ENCODE data around the gene LETM1. TPM values are rescaled to one million over a fixed set of nuclear protein-coding genes. Genes with fewer than 3 reads are reported as not detected.
A peak's percentile ranks its signal among the peaks of the same experiment; 100 is the strongest.

The LETM1 gene
- polyA plus RNA-seq, 1 donor, result 27.4 TPM

- Histone ChIP-seq H3K36me3 (ENCODE audit: control insufficient read depth, insufficient read depth, low read length) (no peaks in the 10 kb centered on the region), H3K4me1 (ENCODE audit: control insufficient read depth, insufficient read depth, low read length) (peaks cover 30% of the 10 kb centered on the region), H3K27ac (ENCODE audit: low read length) (no peak overlapping the region), H3K27me3 (ENCODE audit: control insufficient read depth, insufficient read depth, low read length) (peaks cover 2% of the 10 kb centered on the region), H3K4me3 (ENCODE audit: low read length) (no peak overlapping the region), H3K9me3 (ENCODE audit: control insufficient read depth, low read depth, low read length) (no peaks in the 10 kb centered on the region)
- DNase-seq, result no peak
- no CpG with 5 or more reads among the region's 34 CpGs for WGBS (ENCODE audit: insufficient coverage, low lambda C conversion rate)
Measured at GRCh38 chr4:1786544-1787362, 69.2 kb downstream of the LETM1 start.

DNA sequence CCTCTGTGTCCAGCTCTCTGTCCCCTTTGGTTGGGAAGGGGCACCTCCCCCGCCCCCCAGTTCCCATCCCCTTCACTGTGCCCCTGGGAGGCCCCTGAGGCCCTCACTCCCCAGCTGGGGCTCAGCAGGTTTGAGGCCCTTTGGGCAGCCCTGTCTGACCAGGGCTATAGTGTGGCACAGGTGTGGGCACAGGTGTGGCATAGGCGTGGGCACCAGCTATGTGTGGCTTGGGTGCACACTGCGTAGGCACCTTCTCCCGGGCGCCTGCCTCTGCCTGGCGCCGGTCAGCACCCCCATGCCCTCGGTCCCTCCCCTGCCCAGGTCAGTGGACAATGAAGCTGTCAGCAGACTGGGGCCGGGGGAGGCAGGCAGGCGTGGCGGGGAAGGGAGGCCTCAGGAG, 70.4 kb downstream of the LETM1 start:
- no CpG with 5 or more reads among the region's 11 CpGs for WGBS (ENCODE audit: insufficient coverage, low lambda C conversion rate)
- Histone ChIP-seq H3K27ac (ENCODE audit: low read length) (no peak overlapping the region), H3K36me3 (ENCODE audit: control insufficient read depth, insufficient read depth, low read length) (no peaks in the 10 kb centered on the region), H3K9me3 (ENCODE audit: control insufficient read depth, low read depth, low read length) (no peaks in the 10 kb centered on the region), H3K27me3 (ENCODE audit: control insufficient read depth, insufficient read depth, low read length) (no peaks in the 10 kb centered on the region), H3K4me1 (ENCODE audit: control insufficient read depth, insufficient read depth, low read length) (peaks cover 30% of the 10 kb centered on the region), H3K4me3 (ENCODE audit: low read length) (no peak overlapping the region)
- DNase-seq, result no peak

- H3K4me3 ChIP-seq (ENCODE audit: low read length), result no peak overlapping the region
- peak in 1 of 2 donors; percentile 69 for DNase-seq
- H3K9me3 ChIP-seq (ENCODE audit: control insufficient read depth, low read depth, low read length), result no peaks in the 10 kb centered on the region
- no CpG with 5 or more reads among the region's 17 CpGs for WGBS (ENCODE audit: insufficient coverage, low lambda C conversion rate)
- no peaks in the 10 kb centered on the region for H3K27me3 ChIP-seq (ENCODE audit: control insufficient read depth, insufficient read depth, low read length)
- H3K27ac ChIP-seq (ENCODE audit: low read length), result no peak overlapping the region
- H3K36me3 ChIP-seq (ENCODE audit: control insufficient read depth, insufficient read depth, low read length), result no peaks in the 10 kb centered on the region
- peaks cover 32% of the 10 kb centered on the region for H3K4me1 ChIP-seq (ENCODE audit: control insufficient read depth, insufficient read depth, low read length)
Measured at GRCh38 chr4:1784789-1785591, 71.0 kb downstream of the LETM1 start.

GRCh38 chr4:1784395-1784788, 71.6 kb downstream of the LETM1 start:
- Histone ChIP-seq H3K9me3 (ENCODE audit: control insufficient read depth, low read depth, low read length) (no peaks in the 10 kb centered on the region), H3K36me3 (ENCODE audit: control insufficient read depth, insufficient read depth, low read length) (no peaks in the 10 kb centered on the region), H3K4me3 (ENCODE audit: low read length) (no peak overlapping the region), H3K27me3 (ENCODE audit: control insufficient read depth, insufficient read depth, low read length) (no peaks in the 10 kb centered on the region), H3K27ac (ENCODE audit: low read length) (no peak overlapping the region), H3K4me1 (ENCODE audit: control insufficient read depth, insufficient read depth, low read length) (peaks cover 36% of the 10 kb centered on the region)
- WGBS (ENCODE audit: insufficient coverage, low lambda C conversion rate), result no CpG with 5 or more reads among the region's 10 CpGs
- no peak for DNase-seq

DNA sequence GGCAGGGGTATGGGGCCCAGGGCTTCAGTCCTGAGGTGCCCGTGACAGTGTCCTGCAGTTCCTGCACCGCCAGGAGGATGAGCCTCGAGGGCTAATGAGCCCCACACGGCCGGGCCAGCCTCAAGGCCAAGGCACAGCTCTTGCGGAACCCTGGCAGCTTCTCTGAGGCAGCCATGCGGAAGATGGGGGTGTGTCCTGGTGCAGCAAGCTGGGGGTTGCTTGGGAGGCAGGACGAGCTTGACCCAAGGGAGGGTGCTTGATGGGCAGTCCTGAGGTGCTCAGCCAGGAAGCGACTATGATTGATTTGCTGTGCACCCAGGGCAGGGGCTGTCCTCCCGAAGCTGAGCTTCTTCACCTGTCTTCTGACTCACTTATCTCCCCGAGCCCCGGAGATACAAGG, 72.0 kb downstream of the LETM1 start:
- Histone ChIP-seq H3K4me1 (ENCODE audit: control insufficient read depth, insufficient read depth, low read length) (peaks cover 38% of the 10 kb centered on the region), H3K27me3 (ENCODE audit: control insufficient read depth, insufficient read depth, low read length) (no peaks in the 10 kb centered on the region), H3K4me3 (ENCODE audit: low read length) (no peak overlapping the region), H3K9me3 (ENCODE audit: control insufficient read depth, low read depth, low read length) (no peaks in the 10 kb centered on the region), H3K27ac (ENCODE audit: low read length) (no peak overlapping the region), H3K36me3 (ENCODE audit: control insufficient read depth, insufficient read depth, low read length) (no peaks in the 10 kb centered on the region)
- WGBS (ENCODE audit: insufficient coverage, low lambda C conversion rate), result no CpG with 5 or more reads among the region's 12 CpGs
- DNase-seq, result no peak

- H3K9me3 ChIP-seq (ENCODE audit: control insufficient read depth, low read depth, low read length), result no peaks in the 10 kb centered on the region
- no peaks in the 10 kb centered on the region for H3K27me3 ChIP-seq (ENCODE audit: control insufficient read depth, insufficient read depth, low read length)
- H3K4me1 ChIP-seq (ENCODE audit: control insufficient read depth, insufficient read depth, low read length), result peaks cover 46% of the 10 kb centered on the region
- WGBS (ENCODE audit: insufficient coverage, low lambda C conversion rate), result no CpG with 5 or more reads among the region's 10 CpGs
- no peak overlapping the region for H3K4me3 ChIP-seq (ENCODE audit: low read length)
- no peak for DNase-seq
- H3K36me3 ChIP-seq (ENCODE audit: control insufficient read depth, insufficient read depth, low read length), result no peaks in the 10 kb centered on the region
- H3K27ac ChIP-seq (ENCODE audit: low read length), result no peak overlapping the region
Measured at GRCh38 chr4:1783015-1783414, 72.9 kb downstream of the LETM1 start.

DNA sequence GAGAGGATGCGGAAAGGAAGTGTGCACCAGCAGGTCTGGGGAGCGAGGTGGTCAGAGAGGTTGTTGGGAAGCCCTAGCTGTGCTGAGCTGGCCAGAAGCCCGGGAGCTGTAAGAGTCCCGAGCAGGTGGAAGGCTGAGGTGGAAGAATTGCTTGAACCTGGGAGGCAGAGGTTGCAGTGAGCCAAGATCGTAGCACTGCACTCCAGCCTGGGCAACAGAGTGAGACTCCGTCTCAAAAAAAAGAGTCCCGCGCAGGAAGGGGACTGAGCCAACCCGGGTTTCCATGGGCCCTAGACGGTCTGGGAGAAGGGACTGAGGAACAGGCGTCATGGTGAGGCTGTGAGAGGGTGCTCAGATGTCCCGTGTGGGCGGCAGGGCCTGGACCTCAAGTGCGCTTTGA, 75.5 kb downstream of the LETM1 start:
- H3K9me3 ChIP-seq (ENCODE audit: control insufficient read depth, low read depth, low read length), result no peaks in the 10 kb centered on the region
- H3K4me1 ChIP-seq (ENCODE audit: control insufficient read depth, insufficient read depth, low read length), result peaks cover 32% of the 10 kb centered on the region
- no peak for DNase-seq
- H3K4me3 ChIP-seq (ENCODE audit: low read length), result no peak overlapping the region
- no peak overlapping the region for H3K27ac ChIP-seq (ENCODE audit: low read length)
- H3K27me3 ChIP-seq (ENCODE audit: control insufficient read depth, insufficient read depth, low read length), result no peaks in the 10 kb centered on the region
- no peaks in the 10 kb centered on the region for H3K36me3 ChIP-seq (ENCODE audit: control insufficient read depth, insufficient read depth, low read length)
- WGBS (ENCODE audit: insufficient coverage, low lambda C conversion rate), result no CpG with 5 or more reads among the region's 14 CpGs

DNA sequence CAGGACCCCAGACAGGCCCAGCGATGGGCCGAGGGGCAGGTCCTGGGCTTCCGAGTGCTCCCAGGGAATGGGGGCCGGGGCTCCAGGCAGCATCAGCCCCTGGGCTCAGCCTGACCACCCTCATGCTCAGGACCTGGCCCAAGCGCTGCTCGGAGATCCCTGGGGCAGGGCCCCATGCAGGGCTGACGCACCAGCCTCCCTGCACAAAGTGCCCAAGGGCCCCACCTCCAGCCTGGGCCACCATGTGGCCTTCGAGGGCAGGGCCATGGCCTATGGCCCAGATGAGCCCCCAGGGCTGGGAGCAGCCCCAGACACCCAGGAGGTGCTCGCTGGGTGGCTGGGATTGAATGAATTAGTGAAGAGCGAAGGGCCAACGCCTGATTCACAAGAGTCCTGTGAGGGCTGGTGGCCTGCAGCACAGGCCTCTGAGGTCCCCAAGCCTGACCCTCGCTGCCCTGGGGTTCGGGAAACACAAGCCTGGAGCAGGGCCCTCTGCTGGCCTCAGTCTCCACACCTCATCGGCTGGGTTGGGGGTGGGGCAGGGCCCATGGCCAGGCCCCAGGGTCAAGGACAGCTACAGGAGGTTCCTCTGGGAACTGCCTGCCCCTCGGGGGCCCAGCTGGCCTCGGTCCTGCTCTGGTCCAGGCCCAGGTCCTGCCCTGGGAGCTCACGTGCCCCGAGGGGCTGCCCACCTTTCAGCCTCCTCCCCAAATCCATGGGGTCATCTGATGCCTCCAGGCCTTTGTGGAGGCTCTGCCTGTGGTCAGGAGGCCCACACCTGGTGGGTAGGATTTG, 76.2 kb downstream of the LETM1 start:
- Histone ChIP-seq H3K27ac (ENCODE audit: low read length) (no peak overlapping the region), H3K4me1 (ENCODE audit: control insufficient read depth, insufficient read depth, low read length) (peaks cover 26% of the 10 kb centered on the region), H3K27me3 (ENCODE audit: control insufficient read depth, insufficient read depth, low read length) (no peaks in the 10 kb centered on the region), H3K36me3 (ENCODE audit: control insufficient read depth, insufficient read depth, low read length) (no peaks in the 10 kb centered on the region), H3K4me3 (ENCODE audit: low read length) (no peak overlapping the region), H3K9me3 (ENCODE audit: control insufficient read depth, low read depth, low read length) (no peaks in the 10 kb centered on the region)
- no peak for DNase-seq
- no CpG with 5 or more reads among the region's 18 CpGs for WGBS (ENCODE audit: insufficient coverage, low lambda C conversion rate)

DNA sequence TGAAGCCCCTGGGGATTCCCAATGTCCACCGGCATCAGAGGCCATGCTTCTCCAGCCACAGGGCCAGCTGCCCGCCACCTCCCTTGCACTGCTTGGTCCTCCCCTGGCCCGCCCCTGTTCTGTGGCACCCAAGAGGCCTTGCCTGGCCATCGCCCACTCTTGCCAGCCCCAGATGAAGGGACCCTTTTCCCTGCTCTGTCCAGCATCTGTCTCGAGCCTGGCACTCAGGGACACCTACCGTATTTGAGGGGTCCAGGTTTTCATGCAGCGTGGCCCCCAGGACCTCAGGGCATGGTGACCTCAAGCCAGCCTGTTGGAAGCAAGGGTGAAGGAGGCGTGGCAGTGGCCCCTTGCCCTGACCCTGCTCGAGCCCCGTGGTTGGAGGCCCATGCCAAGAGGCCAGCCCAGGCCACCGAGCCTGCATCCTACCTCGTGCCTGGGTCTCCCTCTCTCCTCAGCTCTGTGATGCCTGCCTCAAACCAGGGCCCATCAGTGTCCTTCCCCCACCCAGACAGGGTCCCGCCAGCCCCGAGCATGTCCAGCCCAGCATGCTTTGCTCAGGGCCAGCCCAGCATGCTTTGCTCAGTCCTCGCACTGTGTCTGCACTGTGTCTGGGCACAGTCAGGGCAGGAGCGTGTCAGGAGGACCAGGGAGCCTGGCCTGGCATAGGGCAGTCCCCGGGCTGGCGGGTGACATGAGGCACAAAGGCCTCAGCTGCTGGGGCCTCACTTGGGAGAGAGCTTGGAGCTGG, 77.1 kb downstream of the LETM1 start:
- no peaks in the 10 kb centered on the region for H3K9me3 ChIP-seq (ENCODE audit: control insufficient read depth, low read depth, low read length)
- no peak overlapping the region for H3K4me3 ChIP-seq (ENCODE audit: low read length)
- WGBS (ENCODE audit: insufficient coverage, low lambda C conversion rate), result no CpG with 5 or more reads among the region's 18 CpGs
- H3K4me1 ChIP-seq (ENCODE audit: control insufficient read depth, insufficient read depth, low read length), result peaks cover 22% of the 10 kb centered on the region
- H3K27ac ChIP-seq (ENCODE audit: low read length), result no peak overlapping the region
- H3K27me3 ChIP-seq (ENCODE audit: control insufficient read depth, insufficient read depth, low read length), result no peaks in the 10 kb centered on the region
- no peak for DNase-seq
- no peaks in the 10 kb centered on the region for H3K36me3 ChIP-seq (ENCODE audit: control insufficient read depth, insufficient read depth, low read length)

Data from large intestine (tissue), 3 donors.